RPMI7951 (cell line): Measurements from ENCODE around the gene ERMAP. TPM values are rescaled to one million over a fixed set of nuclear protein-coding genes. Genes with fewer than 3 reads are reported as not detected.

Experiments used
- DNase-seq: peaks from one replicate; pipeline ENCODE4 v3.0.0-alpha.2; 2012; ENCODE audit warnings: low read depth
- total RNA-seq: library from RNA; depleted of rRNA; stranded (reverse); fragments of >200 nt; shearing (Covaris generic); gene quantifications from 2 replicates; pipeline ENCODE4 v1.2.3, GENCODE V29; 2014; rRNA removed

The ERMAP gene
- 7.6 and 11.1 TPM in 2 replicates for total RNA-seq

GRCh38 chr1:42816585-42817439 lies at the start of gene ERMAP, which contains the start of gene SVBP:
Gene ERMAP (plus strand): TSS chr1:42817122. CDS start chr1:42830449, 13,327 bp downstream.
Gene SVBP (minus strand): TSS chr1:42817397. CDS start chr1:42816544, 853 bp downstream.
- DNase-seq: peak; percentile 84

GRCh38 chr1:42767510-42768000 lies 49.4 kb upstream of the ERMAP start:
- DNase-seq: no peak

GRCh38 chr1:42768172-42768571 lies 48.8 kb upstream of the ERMAP start:
- DNase-seq: no peak

- no peak for DNase-seq
These were observed 47.1 kb upstream of the ERMAP start for GRCh38 chr1:42769811-42770210.

- no peak for DNase-seq
These were observed 43.5 kb upstream of the ERMAP start for GRCh38 chr1:42773420-42773819.

GRCh38 chr1:42774928-42775526 lies 41.9 kb upstream of the ERMAP start:
- DNase-seq: no peak

- no peak for DNase-seq
These were observed 40.4 kb upstream of the ERMAP start for GRCh38 chr1:42776502-42776901.

- DNase-seq: peak; percentile 31
These were observed 39.1 kb upstream of the ERMAP start for GRCh38 chr1:42777852-42778251.

GRCh38 chr1:42779725-42780124 lies 37.2 kb upstream of the ERMAP start:
- DNase-seq: no peak

- no peak for DNase-seq
These were observed 36.7 kb upstream of the ERMAP start for GRCh38 chr1:42780176-42780575.

- no peak for DNase-seq
These were observed 33.8 kb upstream of the ERMAP start for GRCh38 chr1:42783092-42783491.

- DNase-seq: no peak
These were observed 32.4 kb upstream of the ERMAP start for GRCh38 chr1:42784547-42784945.

GRCh38 chr1:42784946-42785693 lies 31.8 kb upstream of the ERMAP start, which contains the start of gene TMEM269:
Gene TMEM269 (plus strand): TSS chr1:42784991. CDS start chr1:42789894, 4,903 bp downstream.
- no peak for DNase-seq

- DNase-seq: no peak
These were observed 30.8 kb upstream of the ERMAP start for GRCh38 chr1:42786097-42786496.

- no peak for DNase-seq
These were observed 28.9 kb upstream of the ERMAP start for GRCh38 chr1:42788021-42788420.

- no peak for DNase-seq
These were observed 23.1 kb upstream of the ERMAP start for GRCh38 chr1:42793824-42794223.

GRCh38 chr1:42797414-42797813 lies 19.5 kb upstream of the ERMAP start:
- no peak for DNase-seq

GRCh38 chr1:42797979-42798378 lies 18.9 kb upstream of the ERMAP start:
- DNase-seq: no peak

- DNase-seq: no peak
These were observed 15.0 kb upstream of the ERMAP start for GRCh38 chr1:42801832-42802473.

GRCh38 chr1:42806171-42806570 lies 10.8 kb upstream of the ERMAP start:
- no peak for DNase-seq

- no peak for DNase-seq
These were observed 10.3 kb upstream of the ERMAP start for GRCh38 chr1:42806593-42806992.
